Measurements from ENCODE around the gene PIGU. TPM values are rescaled to one million over a fixed set of nuclear protein-coding genes. Genes with fewer than 3 reads are reported as not detected.

The PIGU gene
- total and polyA plus RNA-seq, 9 of the 15 experiments (the other 6 are each of a cell fraction or from before 2014, with no cell fraction given) = 6.5 to 100 (median 28.1) TPM

- TF ChIP-seq ZNF644 (tag; IDR thresholded peaks at IDR 0.05; ENCODE audit: low read depth) (no peak), FOXJ3 (CRISPR knock-in tag; IDR thresholded peaks at IDR 0.05) (no peak), MTA3 (IDR thresholded peaks at IDR 0.05; ENCODE audit: borderline replicate concordance) (peak; percentile 82; the same call in 1 of the 2 replicates), KHSRP (IDR thresholded peaks at IDR 0.05) (peak; percentile 61; the same call in 1 of the 2 replicates), SRSF9 (IDR thresholded peaks at IDR 0.05; ENCODE audit: borderline replicate concordance, low read depth, low read length) (no peak), RUNX1 (IDR thresholded peaks at IDR 0.05; ENCODE audit: low read depth) (0 out of 2 replicates have a peak, but pooled peaks have one; percentile 72), RBM14 (IDR thresholded peaks at IDR 0.05; ENCODE audit: borderline replicate concordance, insufficient read depth, low read depth, low read length) (no peak), REST (IDR thresholded peaks at IDR 0.05; ENCODE audit: borderline replicate concordance) (peak; percentile 35; the same call in 1 of the 2 replicates), REST (CRISPR knock-in tag; IDR thresholded peaks at IDR 0.05; ENCODE audit: low read depth) (no peak), STAT5A (IDR thresholded peaks at IDR 0.05; ENCODE audit: borderline replicate concordance, low read length) (peak; percentile 84), ESRRA (IDR thresholded peaks at IDR 0.05; ENCODE audit: borderline replicate concordance, low read depth) (peak; percentile 59; the same call in 1 of the 2 replicates), E2F5 (CRISPR knock-in tag; IDR thresholded peaks at IDR 0.05) (no peak), RB1 (IDR thresholded peaks at IDR 0.05; ENCODE audit: low read depth) (no peak), MXI1 (IDR thresholded peaks at IDR 0.05; ENCODE audit: low read depth, low read length) (peak; percentile 64), CC2D1A (IDR thresholded peaks at IDR 0.05) (peak; percentile 82; the same call in 1 of the 2 replicates), CREB5 (CRISPR knock-in tag; IDR thresholded peaks at IDR 0.05) (no peak), ZNF830 (CRISPR knock-in tag; IDR thresholded peaks at IDR 0.05) (no peak), PML (IDR thresholded peaks at IDR 0.05; ENCODE audit: low read length) (peak; percentile 90), ELF4 (CRISPR knock-in tag; IDR thresholded peaks at IDR 0.05) (peak; percentile 76; the same call in 1 of the 2 replicates)
Measured at GRCh38 chr20:34713194-34713943, 36.5 kb upstream of the PIGU start (continued).

All from K562 (cell line).